GM12864 (cell line): ENCODE results near the gene IKZF1.

Experiments used
- DNase-seq: peaks from one replicate; pipeline ENCODE4 v3.0.0-alpha.2; 2011; ENCODE audit warnings: low read depth
- H3K4me3 ChIP-seq: 2 replicates; pipeline ENCODE4 v1.5.1; 2011; ENCODE audit warnings: mild to moderate bottlenecking, low read depth, low read length, control low read depth
- CTCF ChIP-seq: IDR thresholded peaks from 2 replicates; pipeline ENCODE4 v1.5.1; 2011; ENCODE audit warnings: low read depth, mild to moderate bottlenecking, moderate library complexity, low read length, control low read depth, inconsistent platforms; ENCODE audit errors: missing control alignments

Gene IKZF1

DNA sequence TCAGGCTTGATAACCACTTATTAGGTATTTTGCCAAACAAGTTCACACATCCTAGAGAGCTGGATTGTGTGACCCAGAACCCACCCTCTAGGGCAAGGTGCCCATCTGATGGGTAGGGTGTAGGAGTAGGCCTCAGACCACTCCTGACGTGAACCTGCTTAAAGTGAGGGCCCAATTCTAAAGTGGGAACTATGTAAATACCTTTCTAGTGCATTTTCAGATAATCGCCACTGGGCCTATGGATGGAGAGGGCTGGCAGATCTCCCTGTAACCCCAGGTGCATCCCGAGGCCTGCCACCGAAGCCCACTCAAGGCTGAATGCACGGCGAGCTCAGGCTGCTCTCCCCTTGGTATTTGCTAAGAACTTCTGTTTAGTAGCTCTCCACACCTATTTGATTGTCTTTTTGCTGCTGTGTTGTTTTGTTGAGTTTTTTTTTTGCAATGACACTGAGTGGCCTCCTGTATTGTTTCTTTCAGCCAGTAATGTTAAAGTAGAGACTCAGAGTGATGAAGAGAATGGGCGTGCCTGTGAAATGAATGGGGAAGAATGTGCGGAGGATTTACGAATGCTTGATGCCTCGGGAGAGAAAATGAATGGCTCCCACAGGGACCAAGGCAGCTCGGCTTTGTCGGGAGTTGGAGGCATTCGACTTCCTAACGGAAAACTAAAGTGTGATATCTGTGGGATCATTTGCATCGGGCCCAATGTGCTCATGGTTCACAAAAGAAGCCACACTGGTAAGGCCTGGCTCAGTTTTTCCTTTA lies 71.7 kb downstream of the IKZF1 start:
- no peak overlapping the region for H3K4me3 ChIP-seq
- no peak for TF ChIP-seq CTCF
- DNase-seq, result no peak

DNA sequence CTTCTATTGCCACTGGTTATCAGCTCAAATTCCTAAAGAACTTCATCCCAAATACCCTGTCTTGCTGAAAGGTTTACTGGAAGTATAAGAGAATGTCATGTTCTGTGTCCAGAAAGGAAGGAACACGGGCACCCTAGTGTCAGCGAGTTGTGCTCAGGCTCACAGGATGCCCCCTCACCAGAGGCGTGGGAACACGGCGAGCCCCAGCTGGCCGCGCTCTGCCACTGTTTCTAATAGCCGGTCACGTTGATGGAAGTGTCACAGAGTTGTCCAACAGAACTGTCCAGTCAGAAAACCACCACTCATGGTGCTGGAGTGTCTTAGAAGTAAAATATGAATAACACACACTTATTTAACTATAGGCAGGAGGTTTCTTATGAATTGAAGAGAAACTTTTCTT lies 72.8 kb downstream of the IKZF1 start:
- DNase-seq, result no peak
- no peak for TF ChIP-seq CTCF
- no peak overlapping the region for H3K4me3 ChIP-seq

DNA sequence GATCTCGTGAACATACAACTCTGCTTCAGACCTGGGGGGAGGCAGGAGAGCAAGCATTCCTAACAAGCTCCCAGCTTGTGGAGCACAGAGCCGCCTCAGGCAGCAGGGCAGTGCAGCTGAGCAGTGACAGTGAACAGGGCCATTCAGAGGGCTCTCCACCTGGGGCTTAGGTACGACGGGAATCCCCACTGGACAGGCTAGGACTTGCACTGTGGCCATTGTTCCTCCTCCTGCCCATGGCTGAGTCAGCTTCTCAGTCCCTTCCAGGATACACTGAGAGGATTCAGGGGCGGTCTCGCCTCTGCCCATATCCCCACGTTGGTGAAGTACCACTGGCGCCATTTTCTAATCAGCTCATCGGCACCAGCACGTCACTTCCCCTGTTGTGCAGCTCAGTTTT lies 74.6 kb downstream of the IKZF1 start:
- H3K4me3 ChIP-seq, result no peak overlapping the region
- no peak for TF ChIP-seq CTCF
- no peak for DNase-seq

DNA sequence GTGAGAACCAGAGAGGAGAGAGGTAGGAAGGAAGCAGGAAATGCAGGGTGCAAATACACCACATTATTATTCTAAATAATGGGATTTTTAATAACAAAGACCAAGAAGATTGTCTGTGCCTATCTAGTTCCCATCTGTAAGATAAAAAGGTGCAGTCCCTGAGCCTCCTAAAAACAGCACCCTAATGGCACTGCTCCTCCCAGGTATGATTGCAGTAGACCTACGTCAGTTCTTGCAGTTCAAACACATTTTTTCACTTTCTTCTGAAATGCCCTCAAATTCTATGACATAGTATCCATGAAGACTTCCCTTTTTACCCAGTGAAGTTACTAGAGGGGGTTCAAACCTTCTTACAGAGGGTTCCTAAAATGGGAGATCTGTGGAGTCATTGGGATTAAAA lies 75.0 kb downstream of the IKZF1 start:
- no peak for TF ChIP-seq CTCF
- H3K4me3 ChIP-seq, result no peak overlapping the region
- no peak for DNase-seq

DNA sequence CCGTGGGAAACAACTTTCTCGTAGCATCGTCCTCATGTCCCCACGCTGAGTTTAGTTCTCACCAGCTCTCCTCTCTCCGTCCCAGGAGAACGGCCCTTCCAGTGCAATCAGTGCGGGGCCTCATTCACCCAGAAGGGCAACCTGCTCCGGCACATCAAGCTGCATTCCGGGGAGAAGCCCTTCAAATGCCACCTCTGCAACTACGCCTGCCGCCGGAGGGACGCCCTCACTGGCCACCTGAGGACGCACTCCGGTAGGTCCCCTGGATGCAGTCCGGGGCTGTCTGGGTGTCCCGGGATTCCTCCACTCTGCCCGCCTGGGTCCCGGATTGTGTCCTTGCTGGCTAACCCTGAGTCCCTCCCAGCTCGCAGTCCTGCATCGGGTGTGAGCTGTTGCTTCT lies 77.9 kb downstream of the IKZF1 start:
- no peak for DNase-seq
- no peak for TF ChIP-seq CTCF
- no peak overlapping the region for H3K4me3 ChIP-seq

- no peak overlapping the region for H3K4me3 ChIP-seq
- DNase-seq, result no peak
- TF ChIP-seq CTCF, result no peak
Measured at GRCh38 chr7:50387351-50387750, 82.8 kb downstream of the IKZF1 start.

DNA sequence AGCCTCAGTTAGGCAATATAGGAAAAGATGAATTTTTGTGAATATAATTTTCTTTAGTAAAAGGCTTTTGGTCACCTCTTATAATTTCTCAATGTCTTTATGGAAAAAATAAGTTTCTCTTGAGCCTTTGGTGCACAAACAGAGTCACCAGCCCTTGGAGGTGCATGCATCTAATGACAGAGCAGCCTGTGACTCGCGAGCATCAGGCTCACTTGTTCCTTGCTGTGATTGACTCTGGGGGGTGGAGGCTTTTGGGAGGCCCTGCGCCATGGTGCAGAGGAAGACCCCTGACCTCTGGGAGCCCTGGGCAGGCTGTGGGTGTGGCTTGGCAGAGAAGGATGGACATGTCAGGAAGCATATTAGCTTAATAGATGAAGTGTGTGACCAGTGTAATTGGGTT lies 85.4 kb downstream of the IKZF1 start:
- no peak overlapping the region for H3K4me3 ChIP-seq
- no peak for DNase-seq
- no peak for TF ChIP-seq CTCF
